Measurements from ENCODE around the gene SEC14L5.

Gene SEC14L5

GRCh38 chr16:4957720-4958509 is at the start of gene SEC14L5:
Gene SEC14L5, plus strand, starts transcription at chr16:4958330. Its CDS starts 994 bp downstream, at chr16:4959324.
- peak; percentile 93 to 100 (median 98) for DNase-seq
- intact Hi-C loops (cut with DNase I) = loop anchor here (1.0 to 10.0 kb wide), 6 partner anchors 37 to 261 kb away; partner anchors contain the start of genes GLYR1, ROGDI and UBN1

- DNase-seq = no peak
- intact Hi-C loops (cut with DNase I) = no loop called here
Measured at GRCh38 chr16:4908854-4909401, 49.2 kb upstream of the SEC14L5 start.

- intact Hi-C loops (cut with DNase I) = no loop called here
- no peak for DNase-seq
Measured at GRCh38 chr16:4909825-4910224, 48.3 kb upstream of the SEC14L5 start.

GRCh38 chr16:4910828-4911227 is 47.3 kb upstream of the SEC14L5 start:
- intact Hi-C loops (cut with DNase I) = no loop called here

GRCh38 chr16:4911970-4912386 is 46.2 kb upstream of the SEC14L5 start:
- intact Hi-C loops (cut with DNase I) = no loop called here

More at GRCh38 chr16:4910828-4911227, 47.3 kb upstream of the SEC14L5 start:
- DNase-seq = no peak

GRCh38 chr16:4913130-4913773 is 44.9 kb upstream of the SEC14L5 start:
- intact Hi-C loops (cut with DNase I) = no loop called here
- no peak for DNase-seq

More at GRCh38 chr16:4911970-4912386, 46.2 kb upstream of the SEC14L5 start:
- no peak for DNase-seq

- DNase-seq = no peak
- intact Hi-C loops (cut with DNase I) = no loop called here
Measured at GRCh38 chr16:4913774-4914525, 44.2 kb upstream of the SEC14L5 start.

- intact Hi-C loops (cut with DNase I) = no loop called here
Measured at GRCh38 chr16:4914528-4915225, 43.5 kb upstream of the SEC14L5 start.

GRCh38 chr16:4915226-4915761 is 42.8 kb upstream of the SEC14L5 start:
- intact Hi-C loops (cut with DNase I) = no loop called here

More at GRCh38 chr16:4914528-4915225, 43.5 kb upstream of the SEC14L5 start:
- no peak for DNase-seq

GRCh38 chr16:4917117-4917516 is 41.0 kb upstream of the SEC14L5 start:
- no peak for DNase-seq
- intact Hi-C loops (cut with DNase I) = no loop called here

More at GRCh38 chr16:4915226-4915761, 42.8 kb upstream of the SEC14L5 start:
- no peak for DNase-seq

GRCh38 chr16:4918781-4919251 is 39.3 kb upstream of the SEC14L5 start:
- intact Hi-C loops (cut with DNase I) = no loop called here
- DNase-seq = no peak

GRCh38 chr16:4920826-4921225 is 37.3 kb upstream of the SEC14L5 start:
- intact Hi-C loops (cut with DNase I) = no loop called here
- DNase-seq = no peak

- intact Hi-C loops (cut with DNase I) = no loop called here
- DNase-seq = no peak
Measured at GRCh38 chr16:4922721-4923342, 35.3 kb upstream of the SEC14L5 start.

- no peak for DNase-seq
- intact Hi-C loops (cut with DNase I) = no loop called here
Measured at GRCh38 chr16:4923853-4924252, 34.3 kb upstream of the SEC14L5 start.

- no peak for DNase-seq
- intact Hi-C loops (cut with DNase I) = no loop called here
Measured at GRCh38 chr16:4924593-4925292, 33.4 kb upstream of the SEC14L5 start.

GRCh38 chr16:4925293-4925607 is 32.9 kb upstream of the SEC14L5 start:
- intact Hi-C loops (cut with DNase I) = no loop called here
- DNase-seq = no peak

- intact Hi-C loops (cut with DNase I) = no loop called here
- DNase-seq = no peak
Measured at GRCh38 chr16:4925791-4926190, 32.3 kb upstream of the SEC14L5 start.

- DNase-seq = no peak
- intact Hi-C loops (cut with DNase I) = no loop called here
Measured at GRCh38 chr16:4926928-4927327, 31.2 kb upstream of the SEC14L5 start.

- intact Hi-C loops (cut with DNase I) = no loop called here
- DNase-seq = no peak
Measured at GRCh38 chr16:4927661-4928060, 30.5 kb upstream of the SEC14L5 start.

All from posterior cingulate gyrus (tissue), 11 donors.